Activated B cell treated with CpG ODN at 0.5 μM for 24 hours (primary cell): ENCODE data around the gene LRP5. TPM values are rescaled to one million over a fixed set of nuclear protein-coding genes. Genes with fewer than 3 reads are reported as not detected.

ENCODE experiments used
- ATAC-seq: fragments of 200-7000 bp; cut with Tn5 transposase; one replicate; pipeline ENCODE4 v1.10.0; 2021; ENCODE audit warnings: low read depth, mild to moderate bottlenecking, moderate library complexity
- CTCF ChIA-PET: fragments of 350-600 bp; sonication (Branson Sonifier 250); formaldehyde crosslinking; loops from one replicate; lab custom pipeline; 2021; ENCODE audit warnings: antibody characterized with exemption; lab: Charles Lee
- POLR2A ChIA-PET: fragments of 350-600 bp; sonication (Branson Sonifier 250); formaldehyde crosslinking; loops from one replicate; lab custom pipeline; 2021; ENCODE audit warnings: antibody characterized with exemption; lab: Charles Lee
- DNase-seq: peaks from one replicate; pipeline ENCODE4 v3.0.0; 2022
- H3K27ac Mint-ChIP-seq: one replicate; pipeline ENCODE4 v1.8.0; 2020; ENCODE audit warnings: mixed read lengths
- H3K27me3 Mint-ChIP-seq: one replicate; pipeline ENCODE4 v1.8.0; 2021; ENCODE audit warnings: mixed read lengths
- H3K36me3 Mint-ChIP-seq: one replicate; pipeline ENCODE4 v1.8.0; 2021; ENCODE audit warnings: low read depth, mixed read lengths
- H3K4me1 Mint-ChIP-seq: one replicate; pipeline ENCODE4 v1.8.0; 2021; ENCODE audit warnings: mixed read lengths
- H3K4me3 Mint-ChIP-seq: one replicate; pipeline ENCODE4 v1.8.0; 2020; ENCODE audit warnings: mild to moderate bottlenecking, mixed read lengths
- H3K9me3 Mint-ChIP-seq: one replicate; pipeline ENCODE4 v1.8.0; 2020; ENCODE audit warnings: mixed read lengths
- intact Hi-C: fragments of 100-400 bp; cut with micrococcal nuclease; formaldehyde crosslinking; loops from one replicate; pipeline ENCODE4 v1.15.1; 2024
- total RNA-seq: library from RNA; stranded (reverse); gene quantifications from 2 replicates; pipeline ENCODE4 v1.2.3, GENCODE V29; 2022
- TF ChIP-seq, protein P1 (sequence below): fragments of 200-600 bp; IDR thresholded peaks from one replicate; pipeline ENCODE4 v1.8.0; 2022; ENCODE audit warnings: antibody characterized with exemption, mild to moderate bottlenecking

Gene LRP5
- total RNA-seq, 1 donor from 2014 or later: 8.7 TPM

DNA sequence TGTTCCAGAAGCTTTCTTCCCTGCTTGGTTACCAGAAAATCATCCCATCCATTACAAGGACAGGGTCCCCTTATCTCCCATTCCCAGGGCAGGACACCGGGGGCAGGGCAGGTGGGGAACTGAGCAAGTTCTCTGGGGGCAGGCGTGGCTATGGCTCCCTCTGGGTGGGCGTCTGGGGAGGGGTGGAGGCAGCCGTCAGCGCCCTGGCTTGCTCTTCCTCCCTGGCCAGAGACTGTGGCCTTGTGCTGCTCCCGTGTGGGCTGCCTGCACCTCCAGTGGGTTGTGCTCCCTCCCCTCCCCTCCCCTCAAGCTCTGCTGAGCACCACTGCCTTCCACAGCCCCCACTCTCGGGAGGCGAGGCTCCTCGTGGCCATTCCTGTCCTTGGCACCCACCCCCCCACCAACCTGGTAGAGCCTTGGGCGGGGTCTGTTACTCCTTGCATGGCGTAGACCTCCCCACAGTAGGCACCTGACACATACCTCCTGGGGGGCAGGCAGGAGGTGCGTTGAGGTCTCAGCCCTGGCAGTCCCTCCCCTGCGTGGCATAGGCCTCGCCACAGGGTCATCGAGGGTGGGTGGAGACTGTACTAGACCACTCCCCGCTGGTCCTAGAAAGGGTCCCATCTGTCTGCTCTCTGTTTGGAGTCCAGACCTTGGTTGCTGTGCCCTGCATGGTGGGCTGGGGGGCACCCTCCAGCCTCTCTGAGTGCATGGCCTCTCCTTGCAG is 123.9 kb downstream of the LRP5 start:
- POLR2A ChIA-PET: no interaction called here

GRCh38 chr11:68436985-68437926 is 124.9 kb downstream of the LRP5 start:
- Mint-ChIP-seq H3K27ac (no peak overlapping the region), H3K9me3 (no peaks in the 10 kb centered on the region), H3K27me3 (no peaks in the 10 kb centered on the region), H3K36me3 (no peaks in the 10 kb centered on the region), H3K4me1 (peaks cover 23% of the 10 kb centered on the region), H3K4me3 (no peak overlapping the region)
- no peak for ATAC-seq
- no peak for DNase-seq
- CTCF ChIA-PET: no interaction called here
- intact Hi-C loops: no loop called here
- TF ChIP-seq, protein P1, sequence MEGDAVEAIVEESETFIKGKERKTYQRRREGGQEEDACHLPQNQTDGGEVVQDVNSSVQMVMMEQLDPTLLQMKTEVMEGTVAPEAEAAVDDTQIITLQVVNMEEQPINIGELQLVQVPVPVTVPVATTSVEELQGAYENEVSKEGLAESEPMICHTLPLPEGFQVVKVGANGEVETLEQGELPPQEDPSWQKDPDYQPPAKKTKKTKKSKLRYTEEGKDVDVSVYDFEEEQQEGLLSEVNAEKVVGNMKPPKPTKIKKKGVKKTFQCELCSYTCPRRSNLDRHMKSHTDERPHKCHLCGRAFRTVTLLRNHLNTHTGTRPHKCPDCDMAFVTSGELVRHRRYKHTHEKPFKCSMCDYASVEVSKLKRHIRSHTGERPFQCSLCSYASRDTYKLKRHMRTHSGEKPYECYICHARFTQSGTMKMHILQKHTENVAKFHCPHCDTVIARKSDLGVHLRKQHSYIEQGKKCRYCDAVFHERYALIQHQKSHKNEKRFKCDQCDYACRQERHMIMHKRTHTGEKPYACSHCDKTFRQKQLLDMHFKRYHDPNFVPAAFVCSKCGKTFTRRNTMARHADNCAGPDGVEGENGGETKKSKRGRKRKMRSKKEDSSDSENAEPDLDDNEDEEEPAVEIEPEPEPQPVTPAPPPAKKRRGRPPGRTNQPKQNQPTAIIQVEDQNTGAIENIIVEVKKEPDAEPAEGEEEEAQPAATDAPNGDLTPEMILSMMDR: no peak
- POLR2A ChIA-PET: no interaction called here

More for the DNA sequence above, 123.9 kb downstream of the LRP5 start:
- Mint-ChIP-seq H3K4me3 (no peak overlapping the region), H3K27me3 (no peaks in the 10 kb centered on the region), H3K27ac (no peak overlapping the region), H3K36me3 (no peaks in the 10 kb centered on the region), H3K4me1 (peaks cover 14% of the 10 kb centered on the region), H3K9me3 (no peaks in the 10 kb centered on the region)
- intact Hi-C loops: no loop called here
- DNase-seq (no peak), ATAC-seq (no peak)
- CTCF ChIA-PET: no interaction called here
- TF ChIP-seq, protein P1: no peak

DNA sequence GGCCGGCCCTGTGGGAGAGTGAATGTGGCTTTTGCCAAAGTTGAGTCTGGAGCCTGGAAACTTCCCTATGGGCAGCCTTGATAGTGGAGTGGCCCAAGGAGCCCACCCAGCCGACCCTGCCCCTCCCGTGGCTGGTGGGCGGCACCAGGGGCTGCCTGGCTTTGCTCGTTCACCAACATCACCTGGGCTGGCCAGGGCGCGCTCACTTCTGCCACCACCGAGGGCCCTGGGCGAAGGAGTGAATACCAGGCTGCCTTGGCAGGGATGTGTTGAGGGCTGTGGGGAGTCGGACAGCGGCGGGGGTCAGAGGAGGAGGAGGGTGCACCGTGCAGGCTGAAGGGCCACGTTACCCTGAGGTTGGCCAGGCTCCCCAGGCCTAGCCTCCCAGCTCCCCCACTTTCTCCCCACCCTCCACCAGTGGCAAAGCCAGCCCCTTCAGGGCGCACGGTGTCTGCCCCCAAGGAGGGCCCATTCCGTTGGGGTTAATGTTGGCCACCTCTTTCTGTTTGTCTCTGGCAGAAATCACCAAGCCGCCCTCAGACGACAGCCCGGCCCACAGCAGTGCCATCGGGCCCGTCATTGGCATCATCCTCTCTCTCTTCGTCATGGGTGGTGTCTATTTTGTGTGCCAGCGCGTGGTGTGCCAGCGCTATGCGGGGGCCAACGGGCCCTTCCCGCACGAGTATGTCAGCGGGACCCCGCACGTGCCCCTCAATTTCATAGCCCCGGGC is 125.7 kb downstream of the LRP5 start:
- ChIA-PET CTCF (no interaction called here), POLR2A (no interaction called here)
- no peaks in the 10 kb centered on the region for H3K27me3 Mint-ChIP-seq
- intact Hi-C loops: no loop called here
- no peak for DNase-seq
- no peak overlapping the region for H3K27ac Mint-ChIP-seq
- no peaks in the 10 kb centered on the region for H3K9me3 Mint-ChIP-seq
- H3K36me3 Mint-ChIP-seq: no peaks in the 10 kb centered on the region
- TF ChIP-seq, protein P1: no peak
- H3K4me1 Mint-ChIP-seq: peaks cover 30% of the 10 kb centered on the region
- no peak for ATAC-seq
- no peak overlapping the region for H3K4me3 Mint-ChIP-seq

DNA sequence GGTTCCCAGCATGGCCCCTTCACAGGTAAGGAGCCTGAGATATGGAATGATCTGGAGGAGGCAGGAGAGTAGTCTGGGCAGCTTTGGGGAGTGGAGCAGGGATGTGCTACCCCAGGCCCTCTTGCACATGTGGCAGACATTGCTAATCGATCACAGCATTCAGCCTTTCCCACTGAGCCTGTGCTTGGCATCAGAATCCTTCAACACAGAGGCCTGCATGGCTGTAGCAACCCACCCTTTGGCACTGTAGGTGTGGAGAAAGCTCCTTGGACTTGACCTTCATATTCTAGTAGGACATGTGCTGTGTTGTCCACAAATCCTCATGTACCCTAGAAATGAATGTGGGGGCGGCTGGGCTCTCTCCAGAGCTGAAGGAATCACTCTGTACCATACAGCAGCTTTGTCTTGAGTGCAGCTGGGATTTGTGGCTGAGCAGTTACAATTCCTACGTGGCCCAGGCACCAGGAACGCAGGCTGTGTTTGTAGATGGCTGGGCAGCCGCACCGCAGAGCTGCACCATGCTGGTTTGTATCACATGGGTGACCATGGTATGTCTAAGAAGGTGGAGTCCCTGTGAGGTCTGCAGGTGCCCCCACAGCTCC is 126.4 kb downstream of the LRP5 start:
- intact Hi-C loops: no loop called here
- H3K4me1 Mint-ChIP-seq: peaks cover 30% of the 10 kb centered on the region
- CTCF ChIA-PET: no interaction called here
- no peak overlapping the region for H3K4me3 Mint-ChIP-seq
- H3K36me3 Mint-ChIP-seq: no peaks in the 10 kb centered on the region
- DNase-seq (no peak), ATAC-seq (no peak)
- TF ChIP-seq, protein P1: no peak
- POLR2A ChIA-PET: no interaction called here
- no peaks in the 10 kb centered on the region for H3K9me3 Mint-ChIP-seq
- H3K27ac Mint-ChIP-seq: no peak overlapping the region
- no peaks in the 10 kb centered on the region for H3K27me3 Mint-ChIP-seq
